ENCODE results near the gene PTPRJ.
"Not testable (repeated sequence)": the region's sequence is repeated elsewhere in the genome, so short reads cannot be mapped to it uniquely, and the experiment has no call there.

PTPRJ gene

DNA sequence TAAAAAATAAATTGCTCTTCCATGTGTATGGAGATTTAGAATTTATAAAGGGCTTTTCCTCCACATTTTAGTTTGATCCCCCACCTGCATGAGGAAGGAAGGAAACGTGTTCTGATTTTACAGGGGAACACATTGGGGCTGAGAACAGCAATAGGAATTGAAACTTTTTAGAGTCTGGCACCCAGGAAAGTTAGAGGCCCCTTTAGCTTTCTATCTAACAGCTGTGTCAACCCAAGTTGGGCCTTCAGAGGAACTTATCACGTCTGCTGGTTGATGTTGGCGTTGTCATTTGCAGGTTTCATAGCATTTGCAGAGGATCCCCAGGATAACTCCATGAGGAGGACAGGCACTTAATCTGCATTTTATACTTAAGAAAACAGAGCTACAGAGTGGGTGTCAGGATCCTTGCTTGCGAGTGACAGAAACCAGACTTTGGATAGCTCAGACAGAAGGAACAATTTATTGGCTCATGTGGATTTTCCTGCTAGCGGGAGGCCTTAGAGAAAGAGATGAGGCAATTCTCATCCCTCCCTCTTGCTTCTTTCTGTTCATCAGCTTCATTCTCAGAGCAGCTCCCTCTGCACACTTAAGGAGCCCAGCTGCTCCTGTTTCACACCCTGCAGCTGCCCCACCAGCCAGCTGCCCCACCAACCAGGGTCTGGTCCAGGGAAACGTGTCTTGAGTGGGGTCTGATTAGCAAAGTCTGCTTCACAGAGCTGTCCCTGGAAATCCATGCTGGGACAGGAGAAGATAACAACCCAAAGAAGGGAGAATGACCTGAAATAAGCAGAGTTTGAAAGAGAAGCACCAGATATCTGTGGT, 143.8 kb downstream of the PTPRJ start:
- FAIRE-seq (no peak), DNase-seq (ENCODE audit: insufficient read length, low spot score) (no peak)
- TF ChIP-seq POLR2A (IDR thresholded peaks at IDR 0.05; ENCODE audit: low read depth, low read length) = no peak

DNA sequence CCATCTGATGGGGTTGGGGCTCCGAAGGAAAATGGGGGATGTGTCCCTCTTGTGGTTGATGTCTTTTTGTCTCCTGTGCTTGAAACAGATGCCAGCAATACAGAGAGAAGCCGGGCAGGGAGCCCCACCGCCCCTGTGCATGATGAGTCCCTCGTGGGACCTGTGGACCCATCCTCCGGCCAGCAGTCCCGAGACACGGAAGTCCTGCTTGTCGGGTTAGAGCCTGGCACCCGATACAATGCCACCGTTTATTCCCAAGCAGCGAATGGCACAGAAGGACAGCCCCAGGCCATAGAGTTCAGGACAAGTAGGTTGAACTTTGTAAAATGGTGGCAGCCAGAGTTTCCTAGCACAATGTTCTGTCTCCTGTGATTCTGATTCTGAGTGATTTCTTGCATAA, 144.5 kb downstream of the PTPRJ start:
- no peak for DNase-seq (ENCODE audit: insufficient read length, low spot score)
- no peak for FAIRE-seq
- no peak for TF ChIP-seq POLR2A (IDR thresholded peaks at IDR 0.05; ENCODE audit: low read depth, low read length)

DNA sequence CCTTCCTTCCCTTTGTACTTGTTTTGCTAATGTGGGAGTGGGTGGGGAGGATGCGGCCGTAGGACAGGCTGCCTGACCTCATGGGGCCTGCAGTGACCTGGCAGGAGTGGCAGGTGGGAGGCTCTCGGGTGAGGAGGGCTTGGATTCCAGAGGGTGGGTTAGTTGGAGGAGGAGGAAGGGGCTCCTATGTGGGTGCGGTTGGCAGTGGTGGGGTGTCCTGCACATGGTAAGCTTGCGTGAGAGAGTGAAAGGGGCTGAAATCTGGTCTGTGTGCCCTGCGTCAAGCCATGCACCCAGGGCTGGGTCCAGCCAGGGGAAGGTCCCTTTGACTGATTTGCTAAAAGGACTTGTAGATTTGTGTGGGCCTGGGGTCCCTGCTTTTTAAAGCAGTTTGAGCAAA, 145.5 kb downstream of the PTPRJ start:
- no peak for TF ChIP-seq POLR2A (IDR thresholded peaks at IDR 0.05; ENCODE audit: low read depth, low read length)
- no peak for FAIRE-seq
- DNase-seq (ENCODE audit: insufficient read length, low spot score) = no peak

DNA sequence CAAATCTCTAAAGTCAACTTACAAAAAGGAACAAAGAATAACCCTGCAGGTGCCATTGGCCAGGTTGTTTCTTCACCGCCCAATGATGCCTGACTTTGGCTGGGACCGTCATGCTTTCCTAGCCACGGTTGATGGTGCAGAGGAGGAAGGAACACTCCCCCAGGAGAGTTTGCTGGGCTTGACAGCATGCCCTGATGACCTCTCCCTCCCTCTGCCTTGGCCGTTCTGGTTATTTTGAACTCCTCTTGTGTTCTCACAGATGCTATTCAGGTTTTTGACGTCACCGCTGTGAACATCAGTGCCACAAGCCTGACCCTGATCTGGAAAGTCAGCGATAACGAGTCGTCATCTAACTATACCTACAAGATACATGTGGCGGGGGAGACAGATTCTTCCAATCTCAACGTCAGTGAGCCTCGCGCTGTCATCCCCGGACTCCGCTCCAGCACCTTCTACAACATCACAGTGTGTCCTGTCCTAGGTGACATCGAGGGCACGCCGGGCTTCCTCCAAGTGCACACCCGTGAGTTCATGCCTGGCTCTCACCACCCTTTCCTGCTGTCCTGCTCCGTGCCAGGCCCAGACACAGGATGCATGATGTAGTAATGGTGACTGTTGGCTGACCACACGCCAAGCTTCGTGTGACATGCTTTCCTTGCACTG, 147.3 kb downstream of the PTPRJ start:
- no peak for TF ChIP-seq POLR2A (IDR thresholded peaks at IDR 0.05; ENCODE audit: low read depth, low read length)
- no peak for DNase-seq (ENCODE audit: insufficient read length, low spot score)
- FAIRE-seq = no peak

DNA sequence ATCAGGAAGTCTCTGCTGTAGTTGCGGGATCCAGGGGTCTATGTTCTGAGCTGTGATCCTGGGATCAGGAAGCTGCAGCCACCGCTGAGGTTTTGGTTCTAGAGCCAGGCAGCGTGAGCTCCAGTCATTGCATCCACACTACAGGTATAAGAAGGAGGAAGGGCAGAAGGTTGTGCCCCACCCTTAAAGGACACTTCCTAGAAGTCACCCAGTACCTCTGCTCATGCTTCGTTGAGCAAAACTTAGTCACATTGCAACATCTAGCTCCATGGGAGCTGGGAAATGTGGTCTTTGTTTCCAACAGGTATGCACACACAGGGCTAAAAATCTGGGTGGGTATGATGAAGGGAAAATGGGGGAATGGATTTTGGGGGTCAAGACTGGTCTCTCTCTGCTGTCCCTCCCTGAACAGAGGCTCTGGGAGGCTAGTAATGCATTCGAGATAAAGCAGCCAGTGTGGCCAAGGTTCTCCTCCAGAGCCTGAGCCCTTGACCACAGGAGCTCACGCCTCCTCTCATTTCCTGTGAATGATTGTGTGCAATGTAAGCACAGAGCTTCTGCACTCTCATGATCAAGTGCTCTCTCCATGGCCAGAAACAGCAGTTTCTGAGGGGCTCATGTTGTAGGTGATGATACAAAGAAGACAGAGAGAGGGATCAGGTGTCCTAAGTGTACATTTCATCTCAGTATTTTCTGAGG, 149.5 kb downstream of the PTPRJ start:
- no peak for TF ChIP-seq POLR2A (IDR thresholded peaks at IDR 0.05; ENCODE audit: low read depth, low read length)
- FAIRE-seq (no peak), DNase-seq (ENCODE audit: insufficient read length, low spot score) (no peak)

DNA sequence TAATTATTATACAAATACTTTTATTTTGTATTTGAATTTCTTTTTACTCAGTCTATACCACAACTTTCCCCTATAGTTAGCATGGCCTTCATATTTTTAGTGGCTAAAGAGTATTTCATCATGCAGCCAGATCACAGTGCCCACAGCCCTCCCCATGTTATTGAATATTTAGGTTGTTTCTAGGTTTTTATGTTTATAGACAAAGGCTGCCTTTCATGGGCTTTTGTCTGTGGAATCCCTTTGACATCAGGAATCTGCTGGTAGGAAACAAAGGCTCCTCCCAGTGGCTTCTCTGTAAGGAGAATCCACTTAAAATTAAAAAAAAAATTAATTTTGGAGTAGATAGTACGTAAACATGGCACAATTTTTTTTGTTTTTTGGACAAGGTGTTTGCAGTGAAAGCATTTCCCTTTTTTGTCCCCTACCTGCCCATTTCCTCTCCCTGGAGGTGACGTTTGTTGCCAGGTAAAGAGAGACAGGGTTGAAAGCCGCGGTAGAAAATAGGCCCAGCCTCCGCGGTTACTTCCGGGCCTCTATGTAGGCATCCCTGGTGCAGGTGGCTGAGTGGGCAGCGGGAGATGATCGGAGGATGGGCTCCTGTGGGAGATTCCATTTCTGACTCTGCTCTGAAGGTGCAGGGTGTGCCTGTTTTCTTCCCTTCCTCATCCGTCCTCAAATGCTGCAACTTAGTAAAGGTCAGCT, 154.0 kb downstream of the PTPRJ start:
- no peak for TF ChIP-seq POLR2A (IDR thresholded peaks at IDR 0.05; ENCODE audit: low read depth, low read length)
- no peak for FAIRE-seq
- DNase-seq (ENCODE audit: insufficient read length, low spot score) = no peak

DNA sequence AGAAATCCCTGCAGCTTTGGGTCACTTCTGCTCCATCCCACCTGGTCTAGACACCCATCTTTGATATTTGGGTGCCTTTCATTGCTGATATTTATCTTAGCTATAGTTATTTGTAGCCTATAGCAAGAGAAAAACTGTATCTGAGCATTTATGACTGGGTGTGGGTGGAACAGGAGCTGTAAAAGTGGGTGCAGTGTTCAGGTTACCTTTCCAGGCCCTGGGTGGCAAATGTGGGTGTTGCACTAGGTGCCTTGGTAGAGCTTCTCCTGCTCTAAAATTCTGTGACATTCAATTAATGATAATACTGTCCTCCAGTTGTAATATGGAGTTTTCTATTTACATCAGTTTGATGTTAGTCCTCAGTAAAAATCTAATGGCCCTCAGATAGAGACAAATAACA, 157.9 kb downstream of the PTPRJ start:
- DNase-seq (ENCODE audit: insufficient read length, low spot score) = no peak
- TF ChIP-seq POLR2A (IDR thresholded peaks at IDR 0.05; ENCODE audit: low read depth, low read length) = no peak
- no peak for FAIRE-seq

DNA sequence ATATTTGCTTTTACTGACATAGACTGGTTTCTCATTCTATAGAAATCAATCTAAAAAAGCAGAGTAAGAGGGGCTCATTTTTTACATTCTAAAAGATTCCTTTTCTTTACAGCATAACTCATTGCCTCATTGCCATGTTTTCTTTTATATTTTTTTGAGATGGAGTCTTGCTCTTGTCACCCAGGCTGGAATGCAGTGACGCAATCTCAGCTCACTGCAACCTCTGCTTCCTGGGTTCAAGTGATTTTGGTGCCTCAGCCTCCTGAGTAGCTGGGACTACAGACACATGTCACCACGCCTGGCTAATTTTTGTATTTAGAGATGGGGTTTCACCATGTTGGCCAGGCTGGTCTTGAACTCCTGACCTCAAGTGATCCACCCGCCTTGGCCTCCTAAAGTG, 159.5 kb downstream of the PTPRJ start:
- FAIRE-seq; DNase-seq (ENCODE audit: insufficient read length, low spot score): not testable (repeated sequence)

DNA sequence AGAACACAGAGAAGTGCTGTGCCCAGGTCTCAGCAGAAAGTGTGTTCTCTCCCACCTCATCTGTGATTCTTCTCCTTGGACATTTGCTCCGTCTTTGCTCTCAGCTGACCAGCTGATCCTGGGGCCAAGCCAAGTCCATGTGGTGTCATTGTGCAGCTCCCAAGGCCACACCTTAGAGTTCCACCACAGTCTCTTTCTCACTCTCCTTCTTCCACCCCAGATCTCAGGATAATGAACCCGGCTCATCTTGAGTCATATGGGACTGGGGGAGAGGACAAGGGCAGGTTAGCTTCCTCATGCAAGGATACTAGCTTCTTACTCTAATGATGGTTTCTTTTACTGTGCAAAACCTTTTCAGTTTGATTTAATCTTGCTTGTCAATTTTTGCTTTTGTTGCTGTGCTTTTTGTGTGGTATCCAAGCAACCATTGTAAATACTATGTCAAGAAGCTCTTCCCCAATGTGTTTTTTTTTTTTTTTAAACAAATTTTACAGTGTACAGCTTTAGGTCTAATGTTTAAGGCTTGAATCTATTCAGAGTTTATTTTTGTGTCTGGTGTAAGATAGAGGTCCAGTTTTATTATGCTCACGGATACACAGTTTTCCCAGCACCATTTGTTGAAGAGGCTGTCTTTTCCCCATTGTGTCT, 161.2 kb downstream of the PTPRJ start:
- no peak for TF ChIP-seq POLR2A (IDR thresholded peaks at IDR 0.05; ENCODE audit: low read depth, low read length)
- FAIRE-seq = no peak
- DNase-seq (ENCODE audit: insufficient read length, low spot score) = peak; percentile 21

DNA sequence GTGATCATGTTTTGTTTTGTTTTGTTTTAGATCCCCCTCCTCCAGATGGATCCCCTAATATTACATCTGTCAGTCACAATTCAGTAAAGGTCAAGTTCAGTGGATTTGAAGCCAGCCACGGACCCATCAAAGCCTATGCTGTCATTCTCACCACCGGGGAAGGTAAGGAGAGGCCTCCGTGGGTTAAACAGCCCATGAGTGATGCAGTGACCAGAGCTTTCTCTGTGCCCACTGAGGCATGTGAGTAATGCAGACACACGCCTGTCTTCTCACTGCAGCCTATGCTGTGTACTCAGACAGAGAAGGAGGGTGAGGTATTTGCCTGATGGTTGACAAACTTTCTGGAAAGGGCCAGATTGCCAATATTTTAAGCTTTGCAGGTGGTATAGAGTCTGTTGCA, 162.5 kb downstream of the PTPRJ start:
- DNase-seq (ENCODE audit: insufficient read length, low spot score) (no peak), FAIRE-seq (no peak)
- TF ChIP-seq POLR2A (IDR thresholded peaks at IDR 0.05; ENCODE audit: low read depth, low read length) = no peak

DNA sequence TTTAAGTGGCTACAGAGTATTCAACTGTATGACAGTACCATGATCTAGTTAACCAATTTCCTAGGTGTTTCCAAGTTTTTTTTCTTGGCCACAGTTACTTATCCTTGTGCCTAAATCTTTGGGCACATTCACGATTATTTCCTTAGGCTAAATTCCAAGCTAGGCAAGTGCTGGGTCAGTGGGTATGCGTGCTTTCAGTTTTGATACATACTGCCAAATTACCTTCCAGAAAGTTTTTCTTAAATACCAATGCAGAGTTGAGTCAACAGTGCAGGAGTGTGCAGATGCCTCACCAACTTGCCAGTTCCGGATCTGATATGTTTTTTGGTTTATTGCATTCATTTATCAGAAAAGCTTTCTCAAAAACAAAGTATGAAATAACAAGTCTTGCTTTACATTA, 168.4 kb downstream of the PTPRJ start:
- DNase-seq (ENCODE audit: insufficient read length, low spot score) (no peak), FAIRE-seq (no peak)
- TF ChIP-seq POLR2A (IDR thresholded peaks at IDR 0.05; ENCODE audit: low read depth, low read length) = no peak

DNA sequence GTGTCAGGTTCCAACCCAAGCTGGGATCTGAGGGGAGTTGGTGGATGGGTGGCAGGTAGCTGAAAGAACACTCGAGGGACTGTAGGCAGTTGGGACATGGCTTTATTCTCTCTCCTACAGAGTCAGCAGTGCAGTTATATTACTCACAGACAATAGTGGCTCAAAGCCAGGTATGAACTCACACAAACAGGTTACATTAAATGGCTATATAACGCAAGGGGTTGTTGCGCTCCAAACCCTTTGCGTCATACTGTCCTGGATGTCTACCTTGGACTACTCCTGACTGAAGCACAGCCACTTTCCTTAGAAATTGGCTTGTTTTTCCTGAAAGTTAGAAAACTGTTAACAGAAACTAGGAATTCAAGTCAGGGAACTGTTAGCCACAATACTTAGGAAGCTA, 169.9 kb downstream of the PTPRJ start:
- DNase-seq (ENCODE audit: insufficient read length, low spot score) (no peak), FAIRE-seq (no peak)
- TF ChIP-seq POLR2A (IDR thresholded peaks at IDR 0.05; ENCODE audit: low read depth, low read length) = no peak

DNA sequence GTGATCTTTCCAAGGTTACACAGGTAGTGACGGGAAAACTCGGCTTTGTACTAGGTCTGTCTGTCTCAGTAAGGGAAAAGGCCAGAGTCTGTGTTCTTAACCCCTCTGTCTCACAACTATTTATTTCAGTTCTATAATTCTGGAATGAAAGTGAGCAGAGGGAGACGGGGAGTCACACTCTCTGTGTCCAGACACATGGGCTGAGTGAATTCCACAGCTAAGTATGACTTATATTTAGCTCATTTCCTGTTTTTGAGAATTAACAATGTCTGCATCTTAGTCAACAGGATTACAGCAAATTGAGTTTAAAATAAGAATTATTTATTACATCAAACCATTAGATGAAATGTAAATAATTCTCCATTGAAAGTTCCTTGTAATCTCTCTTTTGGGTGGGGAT, 173.8 kb downstream of the PTPRJ start:
- FAIRE-seq (no peak), DNase-seq (ENCODE audit: insufficient read length, low spot score) (no peak)
- TF ChIP-seq POLR2A (IDR thresholded peaks at IDR 0.05; ENCODE audit: low read depth, low read length) = no peak

Data from H54 (cell line).